K562 (cell line): Measurements from ENCODE around the gene PUS10. TPM values are rescaled to one million over a fixed set of nuclear protein-coding genes. Genes with fewer than 3 reads are reported as not detected.
"Not testable (repeated sequence)": the region's sequence is repeated elsewhere in the genome, so short reads cannot be mapped to it uniquely, and the experiment has no call there.

Experiments used
- ATAC-seq: fragments of 200-7000 bp; cut with Tn5 transposase; 3 replicates; pipeline ENCODE4 v1.9.1; 2020; ENCODE audit warnings: moderate library complexity
- BruUV-seq: library from RNA; stranded (reverse); fragments of 400-500 nt; replicated peaks from 2 replicates; lab custom pipeline; 2021; lab: Mats Ljungman, UMichigan
- CTCF ChIA-PET: fragments of 300-600 bp; formaldehyde crosslinking; extraction: SDS; loops from one replicate; lab custom pipeline; 2021; ENCODE audit warnings: low intra/inter-chr PET ratio; lab: Yijun Ruan, JAX
- POLR2A ChIA-PET: fragments of 300-600, 350-650 bp; sonication (Branson Sonifier 250); formaldehyde crosslinking; extraction: SDS; loops from one replicate; lab custom pipeline; 2021; ENCODE audit warnings: antibody characterized with exemption, inconsistent platforms; lab: Yijun Ruan, JAX
- DNase-seq, 4 experiments: peaks; one replicate each; pipeline versions ENCODE4 v3.0.0 to v3.0.0-alpha.2; 2011 to 2018; ENCODE audit warnings: low spot score in 3 of 4, mixed read lengths in 3 of 4; ENCODE audit errors: extremely low read depth in 1 of 4
- FAIRE-seq: peaks from 2 replicates; lab custom pipeline; 2011; peaks lifted over from hg19 to GRCh38; lab: Jason Lieb, UNC
- H2AFZ ChIP-seq: 2 replicates; pipeline ENCODE4 v1.6.0; 2011; ENCODE audit warnings: low read depth, low read length, control low read depth, inconsistent platforms
- H3K27ac ChIP-seq: fragments of 200-600 bp; 3 replicates; pipeline ENCODE4 v1.8.0; 2011; ENCODE audit warnings: low read depth, mild to moderate bottlenecking, control low read depth, inconsistent platforms, low read length, moderate library complexity, mixed read lengths; ENCODE audit errors: extremely low read depth
- H3K27me3 ChIP-seq, 2 experiments: fragments of 300-600 bp in 1 of 2; 2 replicates in 1 of 2; 3 replicates in 1 of 2; pipeline versions ENCODE4 v1.6.0 to v1.8.0; 2011; ENCODE audit warnings: inconsistent platforms in 2 of 2, low read length in 2 of 2, mild to moderate bottlenecking in 1 of 2, mixed read lengths in 1 of 2, moderate library complexity in 1 of 2; ENCODE audit not compliant: control insufficient read depth in 2 of 2, insufficient read depth in 2 of 2
- H3K36me3 ChIP-seq: fragments of 300-600 bp; 3 replicates; pipeline ENCODE4 v1.8.0; 2011; ENCODE audit warnings: mild to moderate bottlenecking, low read length, inconsistent platforms; ENCODE audit not compliant: control insufficient read depth, insufficient read depth
- H3K4me1 ChIP-seq, 2 experiments: fragments of 200-600 bp in 1 of 2; replicated peaks in 1 of 2; 2 replicates in 1 of 2; 3 replicates in 1 of 2; pipeline versions ENCODE4 v1.5.1 to v1.8.0; 2011; ENCODE audit warnings: inconsistent platforms in 2 of 2, low read length in 2 of 2, mild to moderate bottlenecking in 1 of 2, mixed read lengths in 1 of 2, moderate library complexity in 1 of 2; ENCODE audit not compliant: control insufficient read depth in 2 of 2, insufficient read depth in 2 of 2
- H3K4me2 ChIP-seq: 2 replicates; pipeline ENCODE4 v1.6.1; 2011; ENCODE audit warnings: low read length, control low read depth, inconsistent platforms, mixed read lengths; ENCODE audit not compliant: insufficient read depth
- H3K4me3 ChIP-seq: fragments of 200-600 bp; sonication (generic), shearing (Covaris generic); 2 replicates; pipeline ENCODE4 v1.5.1; 2016; ENCODE audit warnings: control low read depth, inconsistent platforms
- H3K79me2 ChIP-seq: fragments of 200-600 bp; 3 replicates; pipeline ENCODE4 v1.8.0; 2011; ENCODE audit warnings: low read length, inconsistent platforms; ENCODE audit not compliant: control insufficient read depth, insufficient read depth
- H3K9ac ChIP-seq, 2 experiments: 2 replicates each; pipeline versions ENCODE4 v1.6.0 to v1.6.1; 2011; ENCODE audit warnings: low read depth in 2 of 2, low read length in 2 of 2, control low read depth in 1 of 2, inconsistent platforms in 1 of 2, mild to moderate bottlenecking in 1 of 2, mixed read lengths in 1 of 2; ENCODE audit not compliant: insufficient read depth in 1 of 2
- H3K9me1 ChIP-seq: one replicate; pipeline ENCODE4 v1.6.0; 2011; ENCODE audit warnings: inconsistent platforms, mild to moderate bottlenecking, low read length, moderate library complexity; ENCODE audit not compliant: control insufficient read depth, insufficient read depth
- H3K9me3 ChIP-seq: replicated peaks from 2 replicates; pipeline ENCODE4 v1.5.1; 2011; ENCODE audit warnings: low read depth, low read length, inconsistent platforms; ENCODE audit not compliant: control insufficient read depth, insufficient read depth
- H4K20me1 ChIP-seq: replicated peaks from 2 replicates; pipeline ENCODE4 v1.6.1; 2011; ENCODE audit warnings: low read length, inconsistent platforms, mixed read lengths; ENCODE audit not compliant: control insufficient read depth, insufficient read depth
- CREB3L1 ChIP-seq: fragments of 450-650 bp; IDR thresholded peaks from 2 replicates; pipeline ENCODE4 v1.6.1; 2014; ENCODE audit warnings: low read depth, mild to moderate bottlenecking, moderate library complexity, borderline replicate concordance
- KAT7 ChIP-seq: sonication (generic); formaldehyde crosslinking; IDR thresholded peaks from 2 replicates; pipeline ENCODE4 v1.8.0; 2022; ENCODE audit warnings: missing genetic modification reagents, mild to moderate bottlenecking, borderline replicate concordance
- L3MBTL2 ChIP-seq: fragments of 450-650 bp; IDR thresholded peaks from 2 replicates; pipeline ENCODE4 v1.6.1; 2016; ENCODE audit warnings: mild to moderate bottlenecking, moderate library complexity
- POLR2AphosphoS2 ChIP-seq: IDR thresholded peaks from 2 replicates; pipeline ENCODE4 v1.6.1; 2012; ENCODE audit warnings: low read length, improper control_type of control experiment
- POLR3A ChIP-seq: IDR thresholded peaks from 2 replicates; pipeline ENCODE4 v1.6.1; 2011; ENCODE audit warnings: borderline replicate concordance, mild to moderate bottlenecking, moderate library complexity; ENCODE audit not compliant: insufficient read length, insufficient read depth; ENCODE audit errors: extremely low read depth
- PPARD ChIP-seq: fragments of 250-450 bp; sonication (Bioruptor Pico); IDR thresholded peaks from 2 replicates; pipeline ENCODE4 v1.8.0; 2022; ENCODE audit warnings: inconsistent platforms, mild to moderate bottlenecking, moderate library complexity
- SPI1 ChIP-seq: IDR thresholded peaks from 2 replicates; pipeline ENCODE4 v1.6.1; 2011; ENCODE audit warnings: low read depth, low read length, control low read depth, borderline replicate concordance
- SREBF1 ChIP-seq: fragments of 150-350 bp; IDR thresholded peaks from 2 replicates; pipeline ENCODE4 v1.6.1; 2014; ENCODE audit warnings: antibody characterized with exemption, low read depth, low read length, borderline replicate concordance
- TRIM24 ChIP-seq, 2 experiments: fragments of 450-650 bp; IDR thresholded peaks; 2 replicates each; pipeline ENCODE4 v1.6.1; 2016
- ZBTB2 ChIP-seq: fragments of 450-650 bp; IDR thresholded peaks from 2 replicates; pipeline ENCODE4 v1.6.1; 2016; ENCODE audit warnings: antibody characterized with exemption
- ZNF311 ChIP-seq: fragments of 250-450 bp; sonication (Bioruptor Pico); IDR thresholded peaks from 2 replicates; pipeline ENCODE4 v1.4.0; 2020; ENCODE audit warnings: mild to moderate bottlenecking, moderate library complexity
- ZNF764 ChIP-seq: fragments of 250-450 bp; sonication (Bioruptor Pico); IDR thresholded peaks from 2 replicates; pipeline ENCODE4 v1.4.0; 2020; ENCODE audit warnings: low read depth, mild to moderate bottlenecking, moderate library complexity
- WGBS: fragments of 100-300 bp; shearing (Covaris generic); methylation state at CpG from one replicate; pipeline ENCODE4 v1.1.6; 2016; ENCODE audit warnings: low coverage, mixed read lengths; ENCODE audit not compliant: insufficient coverage; ENCODE audit errors: missing lambda C conversion rate; 5-methylcytosine and 5-hydroxymethylcytosine counted together
- in situ Hi-C: fragments of 300-500 bp; cut with MboI; formaldehyde crosslinking; loops from 4 replicates; pipeline ENCODE4 v1.15.0; 2018; ENCODE audit warnings: inconsistent platforms, mixed read lengths
- intact Hi-C: fragments of 100-400 bp; cut with micrococcal nuclease; formaldehyde crosslinking; loops from 2 replicates; pipeline ENCODE4 v1.14.2; 2022
- polyA plus RNA-seq, 8 experiments: library from polyadenylated mRNA; depleted of rRNA in 4 of 8; stranded (reverse) in 5 of 8; unstranded in 3 of 8; fragments of >200 nt; fragmentation: Nextera tagmentation in 2 of 8; fragmentation: Illumina TruSeq in 1 of 8; extraction: Ambion mirVana in 2 of 8; extraction: Trizol in 1 of 8; gene quantifications; 2 replicates each; pipeline versions ENCODE4 v1.2.1 to v1.2.3, GENCODE V29; 2011 to 2014; ENCODE audit warnings: inconsistent platforms in 1 of 8, missing spikeins in 1 of 8
- total RNA-seq, 7 experiments: library from RNA; depleted of rRNA in 6 of 7; stranded (reverse); fragments of >200 nt in 6 of 7; fragmentation: Illumina TruSeq in 2 of 7; extraction: Trizol in 2 of 7; gene quantifications; 2 replicates each; pipeline versions ENCODE4 v1.2.1 to v1.2.3, GENCODE V29; 2011 to 2021; ENCODE audit warnings: low replicate concordance in 1 of 7
- TF ChIP-seq, protein P1 (sequence below): fragments of 450-650 bp; IDR thresholded peaks from 2 replicates; pipeline ENCODE4 v1.6.1; 2016; ENCODE audit warnings: mild to moderate bottlenecking

PUS10 gene
- total and polyA plus RNA-seq, 9 of the 15 experiments (the other 6 are each of a cell fraction or from before 2014, with no cell fraction given): 5.0 to 10.7 (median 7.6) TPM

DNA sequence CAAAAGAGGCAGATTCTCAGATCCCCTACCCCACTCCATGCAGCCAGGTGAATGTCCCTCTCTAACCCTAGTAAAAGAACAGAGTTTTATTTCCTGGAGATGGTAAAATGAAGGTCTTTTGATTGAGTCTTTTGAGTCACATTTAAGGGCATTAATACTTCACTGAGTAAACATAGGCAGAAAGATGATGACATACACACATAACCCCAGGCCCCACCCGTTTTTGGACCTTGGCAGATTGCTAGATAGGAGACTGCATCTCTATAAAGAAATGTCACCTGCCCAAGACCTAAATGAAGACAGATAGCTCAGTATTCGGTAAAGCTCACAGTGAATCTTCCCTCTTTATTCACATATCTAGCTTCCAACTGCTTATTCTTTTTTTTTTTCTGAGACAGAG is 28.8 kb downstream of the PUS10 start (continued):
- TF ChIP-seq L3MBTL2 (no peak), TRIM24 (IDR thresholded peaks at IDR 0.05) (peak in 1 of 2 experiments; percentile 72; a peak in 1 of 4 replicates), SREBF1 (no peak), ZNF311 (no peak), ZNF764 (no peak), SPI1 (no peak), POLR2AphosphoS2 (no peak), CREB3L1 (no peak), POLR3A (no peak), PPARD (CRISPR knock-in tag) (no peak), KAT7 (CRISPR knock-in tag) (no peak), ZBTB2 (no peak)
- TF ChIP-seq, protein P1, sequence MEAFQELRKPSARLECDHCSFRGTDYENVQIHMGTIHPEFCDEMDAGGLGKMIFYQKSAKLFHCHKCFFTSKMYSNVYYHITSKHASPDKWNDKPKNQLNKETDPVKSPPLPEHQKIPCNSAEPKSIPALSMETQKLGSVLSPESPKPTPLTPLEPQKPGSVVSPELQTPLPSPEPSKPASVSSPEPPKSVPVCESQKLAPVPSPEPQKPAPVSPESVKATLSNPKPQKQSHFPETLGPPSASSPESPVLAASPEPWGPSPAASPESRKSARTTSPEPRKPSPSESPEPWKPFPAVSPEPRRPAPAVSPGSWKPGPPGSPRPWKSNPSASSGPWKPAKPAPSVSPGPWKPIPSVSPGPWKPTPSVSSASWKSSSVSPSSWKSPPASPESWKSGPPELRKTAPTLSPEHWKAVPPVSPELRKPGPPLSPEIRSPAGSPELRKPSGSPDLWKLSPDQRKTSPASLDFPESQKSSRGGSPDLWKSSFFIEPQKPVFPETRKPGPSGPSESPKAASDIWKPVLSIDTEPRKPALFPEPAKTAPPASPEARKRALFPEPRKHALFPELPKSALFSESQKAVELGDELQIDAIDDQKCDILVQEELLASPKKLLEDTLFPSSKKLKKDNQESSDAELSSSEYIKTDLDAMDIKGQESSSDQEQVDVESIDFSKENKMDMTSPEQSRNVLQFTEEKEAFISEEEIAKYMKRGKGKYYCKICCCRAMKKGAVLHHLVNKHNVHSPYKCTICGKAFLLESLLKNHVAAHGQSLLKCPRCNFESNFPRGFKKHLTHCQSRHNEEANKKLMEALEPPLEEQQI: no peak

- H3K9me1 ChIP-seq, H4K20me1 ChIP-seq, H3K9ac ChIP-seq, H3K79me2 ChIP-seq, H3K27ac ChIP-seq, ATAC-seq, intact Hi-C loops, H3K4me3 ChIP-seq, H3K36me3 ChIP-seq, CTCF ChIA-PET, H3K4me1 ChIP-seq, DNase-seq, H3K4me2 ChIP-seq, in situ Hi-C loops, H3K27me3 ChIP-seq, H2AFZ ChIP-seq, FAIRE-seq, H3K9me3 ChIP-seq, BruUV-seq: not testable (repeated sequence)
- POLR2A ChIA-PET: interaction anchor here (0.6 kb wide), 1 partner anchor 10 kb away, joined by 3 read pairs; no protein-coding TSS in a partner anchor
- whole genome bisulfite sequencing: 81% methylated on average over 7 of the region's 8 CpGs
Observed at GRCh38 chr2:60987656-60988055, 30.4 kb downstream of the PUS10 start.
